NCI-H226 (cell line): Measurements from ENCODE around the gene RWDD2A.
"Not testable (repeated sequence)": the region's sequence is repeated elsewhere in the genome, so short reads cannot be mapped to it uniquely, and the experiment has no call there.

ENCODE experiments used
- DNase-seq: peaks from one replicate; pipeline ENCODE4 v3.0.0-alpha.2; 2015

RWDD2A gene

GRCh38 chr6:83192871-83193746, at the start of gene RWDD2A, which contains the start of gene PGM3:
Gene RWDD2A, plus strand, starts transcription at chr6:83193357. Its CDS starts 1,095 bp downstream, at chr6:83194452.
Gene PGM3, minus strand, starts transcription at chr6:83193265. Its CDS starts 2,253 bp downstream, at chr6:83191012.
- peak; percentile 87 for DNase-seq

- peak; percentile 9 for DNase-seq
Observed at GRCh38 chr6:83151114-83151513, 42.0 kb upstream of the RWDD2A start.

GRCh38 chr6:83152913-83153312, 40.2 kb upstream of the RWDD2A start:
- DNase-seq = no peak

GRCh38 chr6:83153883-83154521, 39.2 kb upstream of the RWDD2A start:
- DNase-seq = peak; percentile 4

GRCh38 chr6:83155794-83156193, 37.4 kb upstream of the RWDD2A start:
- no peak for DNase-seq

- DNase-seq = no peak
Observed at GRCh38 chr6:83160167-83160566, 33.0 kb upstream of the RWDD2A start.

GRCh38 chr6:83167726-83168278, 25.4 kb upstream of the RWDD2A start:
- no peak for DNase-seq

- DNase-seq = no peak
Observed at GRCh38 chr6:83168556-83168955, 24.6 kb upstream of the RWDD2A start.

GRCh38 chr6:83169106-83169505, 24.1 kb upstream of the RWDD2A start:
- no peak for DNase-seq

GRCh38 chr6:83169511-83169910, 23.6 kb upstream of the RWDD2A start:
- DNase-seq = no peak

GRCh38 chr6:83176246-83176645, 16.9 kb upstream of the RWDD2A start:
- no peak for DNase-seq

- DNase-seq = no peak
Observed at GRCh38 chr6:83180426-83180950, 12.7 kb upstream of the RWDD2A start.

- no peak for DNase-seq
Observed at GRCh38 chr6:83182114-83182513, 11.0 kb upstream of the RWDD2A start.

- peak; percentile 97 for DNase-seq
Observed at GRCh38 chr6:83183082-83183828, 9.9 kb upstream of the RWDD2A start.

- no peak for DNase-seq
Observed at GRCh38 chr6:83185096-83185495, 8.1 kb upstream of the RWDD2A start.

GRCh38 chr6:83188501-83188900, 4.7 kb upstream of the RWDD2A start:
- no peak for DNase-seq

GRCh38 chr6:83190626-83191025, 2.5 kb upstream of the RWDD2A start:
- no peak for DNase-seq

- not testable (repeated sequence) for DNase-seq
Observed at GRCh38 chr6:83191974-83192373, 1.2 kb upstream of the RWDD2A start.

GRCh38 chr6:83192456-83192855, 701 bp upstream of the RWDD2A start:
- no peak for DNase-seq

- no peak for DNase-seq
Observed at GRCh38 chr6:83193747-83194566, 800 bp downstream of the RWDD2A start.

GRCh38 chr6:83198486-83199172, 5.5 kb downstream of the RWDD2A start:
- DNase-seq = peak; percentile 17
